ENCODE data around the gene PPARG.
A peak's percentile ranks its signal among the peaks of the same experiment; 100 is the strongest.
"Not testable (repeated sequence)": the region's sequence is repeated elsewhere in the genome, so short reads cannot be mapped to it uniquely, and the experiment has no call there.

PPARG gene

GRCh38 chr3:12379640-12380429 is 91.0 kb downstream of the PPARG start:
- Histone ChIP-seq H3K79me2 (ENCODE audit: control insufficient read depth, insufficient read depth, low read length, unreplicated experiment) (no peaks in the 10 kb centered on the region), H3K4me1 (ENCODE audit: control insufficient read depth, insufficient read depth, low read length, unreplicated experiment) (no peaks in the 10 kb centered on the region)

GRCh38 chr3:12380461-12380860 is 91.6 kb downstream of the PPARG start:
- Histone ChIP-seq H3K4me1 (ENCODE audit: control insufficient read depth, insufficient read depth, low read length, unreplicated experiment) (no peaks in the 10 kb centered on the region), H3K4me3 (ENCODE audit: low read depth, low read length) (no peak overlapping the region), H3K27me3 (ENCODE audit: insufficient read depth, low read length) (no peaks in the 10 kb centered on the region), H2AFZ (ENCODE audit: low read length, unreplicated experiment) (no peak overlapping the region), H3K79me2 (ENCODE audit: control insufficient read depth, insufficient read depth, low read length, unreplicated experiment) (no peaks in the 10 kb centered on the region), H3K36me3 (ENCODE audit: insufficient read depth, low read length) (peaks cover 29% of the 10 kb centered on the region), H3K27ac (ENCODE audit: low read depth, low read length) (no peak overlapping the region)

More at GRCh38 chr3:12379640-12380429, 91.0 kb downstream of the PPARG start:
- Histone ChIP-seq H3K27ac (ENCODE audit: low read depth, low read length) (no peak overlapping the region), H2AFZ (ENCODE audit: low read length, unreplicated experiment) (no peak overlapping the region), H3K4me3 (ENCODE audit: low read depth, low read length) (no peak overlapping the region), H3K36me3 (ENCODE audit: insufficient read depth, low read length) (peaks cover 23% of the 10 kb centered on the region), H3K27me3 (ENCODE audit: insufficient read depth, low read length) (no peaks in the 10 kb centered on the region)

- Histone ChIP-seq H3K4me1 (ENCODE audit: control insufficient read depth, insufficient read depth, low read length, unreplicated experiment) (no peaks in the 10 kb centered on the region), H3K79me2 (ENCODE audit: control insufficient read depth, insufficient read depth, low read length, unreplicated experiment) (no peaks in the 10 kb centered on the region), H2AFZ (ENCODE audit: low read length, unreplicated experiment) (no peak overlapping the region), H3K27me3 (ENCODE audit: insufficient read depth, low read length) (no peaks in the 10 kb centered on the region), H3K4me3 (ENCODE audit: low read depth, low read length) (no peak overlapping the region), H3K36me3 (ENCODE audit: insufficient read depth, low read length) (peaks cover 36% of the 10 kb centered on the region), H3K27ac (ENCODE audit: low read depth, low read length) (no peak overlapping the region)
Observed at GRCh38 chr3:12381199-12381598, 92.3 kb downstream of the PPARG start.

- Histone ChIP-seq H3K4me1 (ENCODE audit: control insufficient read depth, insufficient read depth, low read length, unreplicated experiment) (no peaks in the 10 kb centered on the region), H3K79me2 (ENCODE audit: control insufficient read depth, insufficient read depth, low read length, unreplicated experiment) (no peaks in the 10 kb centered on the region), H3K27me3 (ENCODE audit: insufficient read depth, low read length) (no peaks in the 10 kb centered on the region), H2AFZ (ENCODE audit: low read length, unreplicated experiment) (no peak overlapping the region), H3K36me3 (ENCODE audit: insufficient read depth, low read length) (peaks cover 43% of the 10 kb centered on the region), H3K27ac (ENCODE audit: low read depth, low read length) (no peak overlapping the region), H3K4me3 (ENCODE audit: low read depth, low read length) (no peak overlapping the region)
Observed at GRCh38 chr3:12383218-12383617, 94.3 kb downstream of the PPARG start.

- Histone ChIP-seq H3K27ac (ENCODE audit: low read depth, low read length) (no peak overlapping the region), H3K27me3 (ENCODE audit: insufficient read depth, low read length) (no peaks in the 10 kb centered on the region), H3K4me1 (ENCODE audit: control insufficient read depth, insufficient read depth, low read length, unreplicated experiment) (no peaks in the 10 kb centered on the region)
Observed at GRCh38 chr3:12384451-12385233, 95.8 kb downstream of the PPARG start.

GRCh38 chr3:12386514-12387291 is 97.8 kb downstream of the PPARG start:
- H3K36me3 ChIP-seq (ENCODE audit: insufficient read depth, low read length): peaks cover 36% of the 10 kb centered on the region
- H3K4me1 ChIP-seq (ENCODE audit: control insufficient read depth, insufficient read depth, low read length, unreplicated experiment); H2AFZ ChIP-seq (ENCODE audit: low read length, unreplicated experiment); H3K27me3 ChIP-seq (ENCODE audit: insufficient read depth, low read length); H3K27ac ChIP-seq (ENCODE audit: low read depth, low read length); H3K79me2 ChIP-seq (ENCODE audit: control insufficient read depth, insufficient read depth, low read length, unreplicated experiment); H3K4me3 ChIP-seq (ENCODE audit: low read depth, low read length): not testable (repeated sequence)

More at GRCh38 chr3:12384451-12385233, 95.8 kb downstream of the PPARG start:
- Histone ChIP-seq H3K4me3 (ENCODE audit: low read depth, low read length) (no peak overlapping the region), H2AFZ (ENCODE audit: low read length, unreplicated experiment) (no peak overlapping the region), H3K36me3 (ENCODE audit: insufficient read depth, low read length) (peaks cover 43% of the 10 kb centered on the region), H3K79me2 (ENCODE audit: control insufficient read depth, insufficient read depth, low read length, unreplicated experiment) (no peaks in the 10 kb centered on the region)

GRCh38 chr3:12388185-12388584 is 99.3 kb downstream of the PPARG start:
- Histone ChIP-seq H3K4me3 (ENCODE audit: low read depth, low read length) (no peak overlapping the region), H3K27ac (ENCODE audit: low read depth, low read length) (no peak overlapping the region), H3K27me3 (ENCODE audit: insufficient read depth, low read length) (no peaks in the 10 kb centered on the region), H3K79me2 (ENCODE audit: control insufficient read depth, insufficient read depth, low read length, unreplicated experiment) (no peaks in the 10 kb centered on the region), H2AFZ (ENCODE audit: low read length, unreplicated experiment) (no peak overlapping the region), H3K36me3 (ENCODE audit: insufficient read depth, low read length) (peaks cover 32% of the 10 kb centered on the region), H3K4me1 (ENCODE audit: control insufficient read depth, insufficient read depth, low read length, unreplicated experiment) (peaks cover 1% of the 10 kb centered on the region)

- H3K4me3 ChIP-seq (ENCODE audit: low read depth, low read length): no peak overlapping the region
- H3K79me2 ChIP-seq (ENCODE audit: control insufficient read depth, insufficient read depth, low read length, unreplicated experiment): no peaks in the 10 kb centered on the region
- no peaks in the 10 kb centered on the region for H3K27me3 ChIP-seq (ENCODE audit: insufficient read depth, low read length)
- 0 out of 2 replicates have a peak, but pooled peaks cover 4% of the 10 kb centered on the region for H3K36me3 ChIP-seq (ENCODE audit: insufficient read depth, low read length)
- H3K4me1 ChIP-seq (ENCODE audit: control insufficient read depth, insufficient read depth, low read length, unreplicated experiment): peaks cover 27% of the 10 kb centered on the region
- no peak overlapping the region for H2AFZ ChIP-seq (ENCODE audit: low read length, unreplicated experiment)
- no peak overlapping the region for H3K27ac ChIP-seq (ENCODE audit: low read depth, low read length)
Observed at GRCh38 chr3:12392101-12392878, 103.4 kb downstream of the PPARG start.

GRCh38 chr3:12393894-12394293 is 105.0 kb downstream of the PPARG start:
- Histone ChIP-seq H2AFZ (ENCODE audit: low read length, unreplicated experiment) (no peak overlapping the region), H3K27me3 (ENCODE audit: insufficient read depth, low read length) (no peaks in the 10 kb centered on the region), H3K4me3 (ENCODE audit: low read depth, low read length) (no peak overlapping the region), H3K79me2 (ENCODE audit: control insufficient read depth, insufficient read depth, low read length, unreplicated experiment) (no peaks in the 10 kb centered on the region), H3K4me1 (ENCODE audit: control insufficient read depth, insufficient read depth, low read length, unreplicated experiment) (peaks cover 27% of the 10 kb centered on the region), H3K27ac (ENCODE audit: low read depth, low read length) (peak overlapping the region; percentile 71), H3K36me3 (ENCODE audit: insufficient read depth, low read length) (0 out of 2 replicates have a peak, but pooled peaks cover 4% of the 10 kb centered on the region)
